SK-N-MC (cell line): Measurements from ENCODE around the gene PRELP.

Experiments
- EZH2 ChIP-seq: fragments of 200-600 bp; sonication (generic); IDR thresholded peaks from one replicate; pipeline ENCODE4 v1.6.1; 2017; ENCODE audit warnings: antibody characterized with exemption
- POLR2AphosphoS5 ChIP-seq: IDR thresholded peaks from 2 replicates; pipeline ENCODE4 v1.6.1; 2012; ENCODE audit warnings: mild to moderate bottlenecking, low read depth, low read length, borderline replicate concordance

DNA sequence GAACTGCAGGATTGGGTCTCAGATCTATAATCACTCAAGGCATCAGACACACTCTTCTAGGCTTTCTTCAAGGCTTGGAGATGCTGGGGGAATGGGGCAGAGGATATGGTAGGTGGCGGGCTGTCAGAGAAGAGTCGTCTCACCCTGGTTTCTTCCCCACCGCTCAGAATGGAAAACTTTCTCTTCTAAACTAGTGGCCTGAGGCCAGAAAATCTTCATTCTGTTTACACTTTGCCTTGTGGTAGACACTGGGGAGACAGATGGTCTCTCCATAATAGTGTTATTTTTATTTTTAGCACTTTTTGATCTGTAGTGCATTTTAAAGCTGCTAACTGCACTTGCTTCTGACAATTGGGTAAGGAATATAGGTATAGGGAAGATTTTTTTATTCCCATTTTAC lies 2.6 kb downstream of the PRELP start:
- TF ChIP-seq POLR2AphosphoS5 (no peak), EZH2 (no peak)
